HCT116 (cell line): Measurements from ENCODE around the gene GFOD1. TPM values are rescaled to one million over a fixed set of nuclear protein-coding genes. Genes with fewer than 3 reads are reported as not detected.

Experiments
- ATAC-seq: fragments of 200-7000 bp; cut with Tn5 transposase; 2 replicates; pipeline ENCODE4 v1.9.1; 2020; ENCODE audit warnings: mild to moderate bottlenecking, moderate library complexity
- BruUV-seq: library from RNA; stranded (reverse); fragments of 400-500 nt; replicated peaks from 2 replicates; lab custom pipeline; 2021; lab: Mats Ljungman, UMichigan
- CTCF ChIA-PET: fragments of 300-600 bp; sonication (Branson Sonifier 250); formaldehyde crosslinking; loops from one replicate; lab custom pipeline; 2021; ENCODE audit warnings: antibody characterized with exemption; lab: Charles Lee
- POLR2A ChIA-PET: fragments of 300-600, 350-600 bp; sonication (Branson Sonifier 250); formaldehyde crosslinking; loops from one replicate; lab custom pipeline; 2021; ENCODE audit warnings: antibody characterized with exemption; lab: Charles Lee
- RAD21 ChIA-PET, 2 experiments: fragments of 300-600 bp; sonication (Branson Sonifier 250); formaldehyde crosslinking; loops; one replicate each; lab custom pipeline; 2023; ENCODE audit warnings: low total read pairs in 2 of 2; ENCODE audit not compliant: uncharacterized antibody in 2 of 2, unreplicated experiment in 2 of 2, low non-redundant PET in 1 of 2; lab: Charles Lee
- DNase-seq: peaks from one replicate; pipeline ENCODE4 v3.0.0-alpha.2; 2010; ENCODE audit warnings: low read depth, low spot score
- H2AFZ ChIP-seq: fragments of 200-600 bp; shearing (Covaris generic), sonication (generic); 2 replicates; pipeline ENCODE4 v1.6.1; 2017; ENCODE audit warnings: low read depth, mixed run types, mixed read lengths, antibody characterized with exemption, low read length; ENCODE audit not compliant: poor library complexity, severe bottlenecking
- H3K27ac ChIP-seq: 2 replicates; pipeline ENCODE4 v1.5.1; 2012; ENCODE audit warnings: low read depth, low read length
- H3K27me3 ChIP-seq: fragments of 200-600 bp; sonication (generic); 2 replicates; pipeline ENCODE4 v1.6.1; 2016; ENCODE audit warnings: mixed run types, low read length, mixed read lengths; ENCODE audit not compliant: insufficient read depth
- H3K36me3 ChIP-seq, 2 experiments: fragments of 200-500 bp in 1 of 2; fragments of 200-600 bp in 1 of 2; sonication (Bioruptor generic) in 1 of 2; sonication (generic) in 1 of 2; 2 replicates each; pipeline versions ENCODE4 v1.5.1 to v1.6.1; 2014 to 2016; ENCODE audit warnings: low read length in 2 of 2, inconsistent platforms in 1 of 2, mixed read lengths in 1 of 2, mixed run types in 1 of 2; ENCODE audit not compliant: insufficient read depth in 2 of 2, control insufficient read depth in 1 of 2
- H3K4me1 ChIP-seq, 2 experiments: fragments of 200-600 bp in 1 of 2; sonication (generic) in 1 of 2; 2 replicates each; pipeline versions ENCODE4 v1.5.1 to v1.6.1; 2012 to 2017; ENCODE audit warnings: low read length in 2 of 2, inconsistent platforms in 1 of 2, mild to moderate bottlenecking in 1 of 2, mixed read lengths in 1 of 2, mixed run types in 1 of 2, moderate library complexity in 1 of 2; ENCODE audit not compliant: insufficient read depth in 2 of 2, control insufficient read depth in 1 of 2
- H3K4me2 ChIP-seq: fragments of 200-600 bp; sonication (generic); 2 replicates; pipeline ENCODE4 v1.6.1; 2017; ENCODE audit warnings: mixed run types, low read length, mixed read lengths
- H3K4me3 ChIP-seq, 2 experiments: fragments of 200-600 bp in 1 of 2; sonication (generic) in 1 of 2; replicated peaks in 1 of 2; 2 replicates each; pipeline ENCODE4 v1.5.1; 2011 to 2016; ENCODE audit warnings: low read length in 2 of 2, control low read depth in 1 of 2, low read depth in 1 of 2, mild to moderate bottlenecking in 1 of 2, mixed read lengths in 1 of 2, mixed run types in 1 of 2
- H3K79me2 ChIP-seq: fragments of 200-600 bp; sonication (generic); 2 replicates; pipeline ENCODE4 v1.6.1; 2017; ENCODE audit warnings: mild to moderate bottlenecking, mixed run types, low read length, moderate library complexity, mixed read lengths; ENCODE audit not compliant: insufficient read depth
- H3K9ac ChIP-seq: fragments of 200-600 bp; sonication (generic); 2 replicates; pipeline ENCODE4 v1.6.1; 2016; ENCODE audit warnings: low read length, mixed read lengths
- H3K9me2 ChIP-seq: fragments of 200-600 bp; sonication (generic), shearing (Covaris generic); 2 replicates; pipeline ENCODE4 v1.6.1; 2017; ENCODE audit warnings: mixed run types, mild to moderate bottlenecking, moderate library complexity; ENCODE audit not compliant: insufficient read depth
- H3K9me3 ChIP-seq, 2 experiments: fragments of 200-500 bp in 1 of 2; fragments of 200-600 bp in 1 of 2; sonication (Bioruptor generic) in 1 of 2; sonication (generic) in 1 of 2; 2 replicates each; pipeline ENCODE4 v1.6.1; 2014 to 2017; ENCODE audit warnings: low read length in 2 of 2, mixed read lengths in 2 of 2, inconsistent platforms in 1 of 2, low read depth in 1 of 2, mild to moderate bottlenecking in 1 of 2, mixed run types in 1 of 2, moderate library complexity in 1 of 2; ENCODE audit not compliant: control insufficient read depth in 1 of 2, insufficient read depth in 1 of 2
- H4K20me1 ChIP-seq: fragments of 200-600 bp; sonication (generic), shearing (Covaris generic); 2 replicates; pipeline ENCODE4 v1.6.1; 2017; ENCODE audit warnings: mixed run types, mild to moderate bottlenecking, moderate library complexity; ENCODE audit not compliant: insufficient read depth
- CBX3 ChIP-seq: IDR thresholded peaks from 2 replicates; pipeline ENCODE4 v1.6.1; 2012; ENCODE audit warnings: low read depth
- CEBPB ChIP-seq: IDR thresholded peaks from 2 replicates; pipeline ENCODE4 v1.6.1; 2012; ENCODE audit warnings: low read depth
- EGR1 ChIP-seq: IDR thresholded peaks from 2 replicates; pipeline ENCODE4 v1.6.1; 2012; ENCODE audit warnings: low read depth
- ELF1 ChIP-seq: IDR thresholded peaks from 2 replicates; pipeline ENCODE4 v1.6.1; 2012; ENCODE audit warnings: low read depth, borderline replicate concordance
- EZH2 ChIP-seq: fragments of 200-600 bp; sonication (generic); IDR thresholded peaks from 2 replicates; pipeline ENCODE4 v1.6.1; 2017; ENCODE audit warnings: antibody characterized with exemption, mixed run types
- EZH2phosphoT487 ChIP-seq: fragments of 200-600 bp; IDR thresholded peaks from 2 replicates; pipeline ENCODE4 v1.6.1; 2018; ENCODE audit warnings: antibody characterized with exemption, borderline replicate concordance
- FOSL1 ChIP-seq: IDR thresholded peaks from 2 replicates; pipeline ENCODE4 v1.6.1; 2012; ENCODE audit warnings: low read depth
- JUND ChIP-seq: IDR thresholded peaks from 2 replicates; pipeline ENCODE4 v1.6.1; 2012
- MAX ChIP-seq: IDR thresholded peaks from 2 replicates; pipeline ENCODE4 v1.6.1; 2012
- POLR2AphosphoS5 ChIP-seq: IDR thresholded peaks from 2 replicates; pipeline ENCODE4 v1.6.1; 2011; ENCODE audit warnings: mild to moderate bottlenecking, low read depth, low read length, moderate library complexity
- RAD21 ChIP-seq: IDR thresholded peaks from 2 replicates; pipeline ENCODE4 v1.6.1; 2012; ENCODE audit warnings: low read depth, mild to moderate bottlenecking
- REST ChIP-seq: IDR thresholded peaks from 2 replicates; pipeline ENCODE4 v1.6.1; 2012; ENCODE audit warnings: low read depth
- SIN3A ChIP-seq: IDR thresholded peaks from 2 replicates; pipeline ENCODE4 v1.6.1; 2012; ENCODE audit warnings: low read depth
- SRF ChIP-seq: IDR thresholded peaks from 2 replicates; pipeline ENCODE4 v1.6.1; 2012; ENCODE audit warnings: low read depth
- TCF7L2 ChIP-seq: IDR thresholded peaks from 2 replicates; pipeline ENCODE4 v1.7.0; 2011; ENCODE audit warnings: borderline replicate concordance, inconsistent platforms; ENCODE audit not compliant: insufficient read depth, insufficient read length; ENCODE audit errors: extremely low read depth
- YY1 ChIP-seq: IDR thresholded peaks from 2 replicates; pipeline ENCODE4 v1.6.1; 2011; ENCODE audit warnings: low read length, low read depth, moderate library complexity, mild to moderate bottlenecking; ENCODE audit not compliant: insufficient replicate concordance; ENCODE audit errors: extremely low read depth
- ZBTB33 ChIP-seq: IDR thresholded peaks from 2 replicates; pipeline ENCODE4 v1.6.1; 2011; ENCODE audit warnings: mild to moderate bottlenecking, low read length, moderate library complexity; ENCODE audit not compliant: insufficient replicate concordance; ENCODE audit errors: extremely low read depth
- ZFX ChIP-seq: fragments of 450-650 bp; IDR thresholded peaks from 2 replicates; pipeline ENCODE4 v1.6.1; 2017
- ZNF274 ChIP-seq: fragments of 200-500 bp; sonication (Bioruptor generic); IDR thresholded peaks from 2 replicates; pipeline ENCODE4 v1.6.1; 2014; ENCODE audit warnings: mild to moderate bottlenecking, low read depth, low read length, inconsistent platforms
- intact Hi-C: fragments of 100-400 bp; cut with micrococcal nuclease; formaldehyde crosslinking; loops from 2 replicates; pipeline ENCODE4 v1.10.0; 2022
- total RNA-seq: library from RNA; stranded (reverse); gene quantifications from one replicate; pipeline ENCODE4 v1.2.1, GENCODE V29; 2021; ENCODE audit not compliant: unreplicated experiment
- TF ChIP-seq, protein P1 (sequence below), 3 experiments: fragments of 200-600 bp in 1 of 3; sonication (generic) in 1 of 3; IDR thresholded peaks in 2 of 3; conservative IDR thresholded peaks in 1 of 3; 2 replicates each; pipeline ENCODE4 v1.5.1; 2012 to 2017; ENCODE audit warnings: low read depth in 2 of 3, low read length in 2 of 3, antibody characterized with exemption in 1 of 3, borderline replicate concordance in 1 of 3, control low read depth in 1 of 3, mild to moderate bottlenecking in 1 of 3, mixed read lengths in 1 of 3, mixed run types in 1 of 3, moderate library complexity in 1 of 3; ENCODE audit not compliant: insufficient read depth in 1 of 3

Gene GFOD1
- total RNA-seq, 1 experiment from 2014 or later, result 3.8 TPM

DNA sequence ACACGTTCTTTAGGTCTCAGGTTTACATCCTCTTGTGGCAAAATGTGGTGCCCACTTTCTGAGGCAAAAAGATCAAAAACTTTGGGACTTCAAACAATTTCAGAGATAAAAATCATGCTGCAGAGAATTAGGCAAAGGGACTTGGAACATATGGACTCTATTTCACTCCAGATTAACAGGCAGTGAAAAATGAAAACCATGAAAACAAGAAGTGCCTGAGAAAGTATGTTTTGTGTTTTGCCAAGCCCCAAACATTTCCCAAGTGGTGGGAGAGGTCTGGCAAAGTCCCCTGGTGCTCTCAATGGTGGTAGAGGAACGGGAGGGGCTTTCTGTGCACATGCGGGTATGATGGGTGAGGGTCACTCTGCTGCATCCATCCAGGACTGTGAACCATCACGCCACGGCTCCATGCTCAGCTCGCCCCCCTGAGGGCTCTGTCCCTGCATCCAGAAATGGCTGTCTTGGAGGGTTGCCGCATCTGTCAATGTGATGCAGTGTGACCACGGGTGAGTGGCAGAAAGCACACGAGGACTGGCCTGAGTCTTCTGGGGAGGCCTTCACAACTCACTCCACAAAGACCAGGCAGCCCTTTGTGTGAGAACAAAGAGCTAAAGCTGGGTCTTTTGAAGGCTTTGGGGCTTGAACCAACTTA, 115.9 kb downstream of the GFOD1 start:
- Histone ChIP-seq H3K9ac (no peak overlapping the region), H3K9me2 (no peaks in the 10 kb centered on the region), H3K4me3 (no peak overlapping the region), H3K36me3 (no peaks in the 10 kb centered on the region), H3K27ac (no peak overlapping the region), H3K4me1 (no peaks in the 10 kb centered on the region; a peak in 1 of 4 replicates), H3K27me3 (no peaks in the 10 kb centered on the region), H3K79me2 (no peaks in the 10 kb centered on the region), H3K4me2 (no peak overlapping the region), H3K9me3 (no peaks in the 10 kb centered on the region), H2AFZ (no peak overlapping the region), H4K20me1 (no peaks in the 10 kb centered on the region)
- TF ChIP-seq REST (no peak), ZFX (no peak), EZH2 (no peak), ZNF274 (no peak), FOSL1 (no peak), CEBPB (no peak), ELF1 (no peak), EGR1 (no peak), SIN3A (no peak), TCF7L2 (no peak), YY1 (no peak), SRF (no peak), EZH2phosphoT487 (no peak), CBX3 (no peak), ZBTB33 (no peak), MAX (no peak), POLR2AphosphoS5 (no peak), RAD21 (no peak), JUND (no peak)
- TF ChIP-seq, protein P1, sequence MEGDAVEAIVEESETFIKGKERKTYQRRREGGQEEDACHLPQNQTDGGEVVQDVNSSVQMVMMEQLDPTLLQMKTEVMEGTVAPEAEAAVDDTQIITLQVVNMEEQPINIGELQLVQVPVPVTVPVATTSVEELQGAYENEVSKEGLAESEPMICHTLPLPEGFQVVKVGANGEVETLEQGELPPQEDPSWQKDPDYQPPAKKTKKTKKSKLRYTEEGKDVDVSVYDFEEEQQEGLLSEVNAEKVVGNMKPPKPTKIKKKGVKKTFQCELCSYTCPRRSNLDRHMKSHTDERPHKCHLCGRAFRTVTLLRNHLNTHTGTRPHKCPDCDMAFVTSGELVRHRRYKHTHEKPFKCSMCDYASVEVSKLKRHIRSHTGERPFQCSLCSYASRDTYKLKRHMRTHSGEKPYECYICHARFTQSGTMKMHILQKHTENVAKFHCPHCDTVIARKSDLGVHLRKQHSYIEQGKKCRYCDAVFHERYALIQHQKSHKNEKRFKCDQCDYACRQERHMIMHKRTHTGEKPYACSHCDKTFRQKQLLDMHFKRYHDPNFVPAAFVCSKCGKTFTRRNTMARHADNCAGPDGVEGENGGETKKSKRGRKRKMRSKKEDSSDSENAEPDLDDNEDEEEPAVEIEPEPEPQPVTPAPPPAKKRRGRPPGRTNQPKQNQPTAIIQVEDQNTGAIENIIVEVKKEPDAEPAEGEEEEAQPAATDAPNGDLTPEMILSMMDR (IDR thresholded peaks at IDR 0.05 in 2 of 3, conservative IDR thresholded peaks at IDR 0.05 in 1 of 3; ENCODE audit: borderline replicate concordance in 1 of 3, insufficient read depth in 1 of 3, low read depth in 2 of 3, low read length in 2 of 3), result no peak
- BruUV-seq, result no TSS peak
- ChIA-PET RAD21 (no interaction called here), CTCF (no interaction called here), POLR2A (no interaction called here)
- ATAC-seq, result no peak
- DNase-seq, result no peak
- intact Hi-C loops, result no loop called here
